Measurements from ENCODE around the gene PROK2. TPM values are rescaled to one million over a fixed set of nuclear protein-coding genes. Genes with fewer than 3 reads are reported as not detected.

Gene PROK2
- total RNA-seq, 1 donor from 2014 or later, result not detected

DNA sequence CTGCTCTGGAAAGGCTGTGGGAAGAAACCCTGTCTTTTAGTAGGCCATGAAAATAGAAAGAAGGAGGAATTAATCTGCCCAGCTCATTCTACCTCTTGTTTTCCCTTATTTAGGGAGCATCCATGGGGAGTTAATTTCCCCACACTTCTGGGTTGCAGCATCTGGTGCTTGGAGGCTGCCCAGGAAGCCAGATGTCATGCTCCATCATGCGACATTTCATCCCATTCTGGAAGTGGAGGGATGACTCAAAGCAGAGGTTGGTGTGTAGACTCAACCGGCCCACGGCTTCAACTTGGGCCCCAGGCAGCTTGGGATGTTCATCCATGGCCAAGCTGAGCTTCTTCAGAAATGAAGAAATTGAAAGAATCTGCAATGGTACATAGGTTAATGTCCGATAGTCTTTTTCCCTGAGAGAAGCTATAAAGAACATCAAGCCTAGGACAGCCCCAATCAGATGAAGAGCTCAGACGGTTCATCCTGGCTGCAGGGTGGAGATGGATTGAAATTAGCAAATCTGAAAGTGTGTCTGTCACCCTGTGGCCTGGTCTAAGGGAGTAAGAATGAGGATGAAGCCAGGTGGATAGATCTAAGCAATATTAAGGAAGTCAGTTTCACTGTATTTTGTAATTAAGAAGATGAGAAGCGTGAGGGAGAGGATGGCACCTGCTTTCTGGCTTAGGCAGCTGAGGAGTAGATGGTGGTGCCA lies 24.5 kb upstream of the PROK2 start:
- TF ChIP-seq CTCF (IDR thresholded peaks at IDR 0.05; ENCODE audit: unreplicated experiment), result no peak
- no peaks in the 10 kb centered on the region for H3K27me3 Mint-ChIP-seq (ENCODE audit: unreplicated experiment)
- H3K36me3 Mint-ChIP-seq (ENCODE audit: low read depth, unreplicated experiment), result no peaks in the 10 kb centered on the region
- no peak overlapping the region for H3K27ac Mint-ChIP-seq (ENCODE audit: unreplicated experiment)
- DNase-seq (ENCODE audit: low spot score), result no peak
- H3K4me1 Mint-ChIP-seq (ENCODE audit: unreplicated experiment), result no peaks in the 10 kb centered on the region
- no peaks in the 10 kb centered on the region for H3K9me3 Mint-ChIP-seq (ENCODE audit: unreplicated experiment)
- no peak overlapping the region for H3K4me3 Mint-ChIP-seq (ENCODE audit: unreplicated experiment)

DNA sequence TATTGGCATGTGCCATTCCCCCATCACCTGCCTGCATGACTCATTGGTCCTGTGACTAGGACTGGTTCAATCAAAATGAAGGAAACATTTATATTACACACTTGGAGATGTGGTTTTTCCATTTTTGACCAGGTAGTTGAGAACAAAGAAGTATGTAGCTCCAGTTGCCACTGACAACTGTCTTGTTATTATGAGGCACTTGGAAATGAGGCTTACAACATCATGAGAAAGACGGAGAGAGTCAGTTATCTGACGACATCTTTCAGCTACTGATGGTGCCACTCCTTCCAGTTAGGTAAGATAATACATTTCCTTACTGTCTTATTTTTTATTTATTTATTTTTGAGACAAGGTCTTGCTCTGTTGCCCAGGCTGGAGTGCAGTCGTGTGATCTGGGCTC lies 21.8 kb upstream of the PROK2 start:
- Mint-ChIP-seq H3K27me3 (ENCODE audit: unreplicated experiment) (no peaks in the 10 kb centered on the region), H3K27ac (ENCODE audit: unreplicated experiment) (no peak overlapping the region), H3K4me3 (ENCODE audit: unreplicated experiment) (no peak overlapping the region), H3K9me3 (ENCODE audit: unreplicated experiment) (no peaks in the 10 kb centered on the region), H3K4me1 (ENCODE audit: unreplicated experiment) (no peaks in the 10 kb centered on the region), H3K36me3 (ENCODE audit: low read depth, unreplicated experiment) (no peaks in the 10 kb centered on the region)
- no peak for DNase-seq (ENCODE audit: low spot score)
- no peak for TF ChIP-seq CTCF (IDR thresholded peaks at IDR 0.05; ENCODE audit: unreplicated experiment)

- H3K27ac Mint-ChIP-seq (ENCODE audit: unreplicated experiment), result no peak overlapping the region
- H3K27me3 Mint-ChIP-seq (ENCODE audit: unreplicated experiment), result no peaks in the 10 kb centered on the region
- no peaks in the 10 kb centered on the region for H3K4me1 Mint-ChIP-seq (ENCODE audit: unreplicated experiment)
- H3K9me3 Mint-ChIP-seq (ENCODE audit: unreplicated experiment), result no peaks in the 10 kb centered on the region
- no peak for TF ChIP-seq CTCF (IDR thresholded peaks at IDR 0.05; ENCODE audit: unreplicated experiment)
- H3K36me3 Mint-ChIP-seq (ENCODE audit: low read depth, unreplicated experiment), result no peaks in the 10 kb centered on the region
- no peak overlapping the region for H3K4me3 Mint-ChIP-seq (ENCODE audit: unreplicated experiment)
- DNase-seq (ENCODE audit: low spot score), result no peak
Observed at GRCh38 chr3:71805691-71806090, 20.7 kb upstream of the PROK2 start.

- TF ChIP-seq CTCF (IDR thresholded peaks at IDR 0.05; ENCODE audit: unreplicated experiment), result no peak
- no peaks in the 10 kb centered on the region for H3K4me1 Mint-ChIP-seq (ENCODE audit: unreplicated experiment)
- H3K9me3 Mint-ChIP-seq (ENCODE audit: unreplicated experiment), result no peaks in the 10 kb centered on the region
- no peak for DNase-seq (ENCODE audit: low spot score)
- no peaks in the 10 kb centered on the region for H3K36me3 Mint-ChIP-seq (ENCODE audit: low read depth, unreplicated experiment)
- no peak overlapping the region for H3K27ac Mint-ChIP-seq (ENCODE audit: unreplicated experiment)
- no peak overlapping the region for H3K4me3 Mint-ChIP-seq (ENCODE audit: unreplicated experiment)
- no peaks in the 10 kb centered on the region for H3K27me3 Mint-ChIP-seq (ENCODE audit: unreplicated experiment)
Observed at GRCh38 chr3:71805199-71805598, 20.3 kb upstream of the PROK2 start.

DNA sequence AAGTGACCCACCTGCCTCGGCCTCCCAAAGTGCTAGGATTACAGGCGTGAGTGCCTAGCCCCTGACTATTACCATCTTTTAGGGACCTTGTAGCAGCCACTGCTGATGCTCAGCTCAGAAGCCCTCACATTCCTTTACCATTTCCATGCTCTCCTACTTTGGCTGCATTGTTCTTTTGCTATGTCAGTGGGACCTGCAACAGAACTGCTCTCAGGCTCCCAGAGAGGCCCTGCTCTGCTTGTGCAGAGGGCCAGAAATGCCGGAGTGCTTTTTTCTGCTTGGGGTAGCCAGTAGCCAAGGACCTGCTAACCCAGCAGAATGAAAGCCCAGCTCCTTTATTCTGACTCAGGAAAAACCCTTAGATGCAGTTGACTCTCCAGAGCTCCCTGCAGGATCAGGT lies 18.3 kb upstream of the PROK2 start:
- TF ChIP-seq CTCF (IDR thresholded peaks at IDR 0.05; ENCODE audit: unreplicated experiment), result no peak
- Mint-ChIP-seq H3K4me3 (ENCODE audit: unreplicated experiment) (no peak overlapping the region), H3K36me3 (ENCODE audit: low read depth, unreplicated experiment) (no peaks in the 10 kb centered on the region), H3K27me3 (ENCODE audit: unreplicated experiment) (no peaks in the 10 kb centered on the region), H3K27ac (ENCODE audit: unreplicated experiment) (no peak overlapping the region), H3K4me1 (ENCODE audit: unreplicated experiment) (no peaks in the 10 kb centered on the region), H3K9me3 (ENCODE audit: unreplicated experiment) (no peaks in the 10 kb centered on the region)
- no peak for DNase-seq (ENCODE audit: low spot score)

All from endothelial cell (in vitro differentiated cells).